Erythroblast (primary cell): ENCODE data around the gene HRH3.

ENCODE experiments used
- GATA1 ChIP-seq: IDR thresholded peaks from 2 replicates; pipeline ENCODE4 v1.6.1; 2011; ENCODE audit warnings: low read depth, mild to moderate bottlenecking, control low read depth, low read length, moderate library complexity
- POLR2A ChIP-seq: IDR thresholded peaks from 2 replicates; pipeline ENCODE4 v1.6.1; 2011; ENCODE audit warnings: mild to moderate bottlenecking, low read length

GRCh38 chr20:62182469-62183425 lies 37.3 kb downstream of the HRH3 start, which contains the start of gene MTG2:
- peak; percentile 95 for TF ChIP-seq POLR2A
- TF ChIP-seq GATA1, result no peak
